ENCODE data around the gene NAPA. TPM values are rescaled to one million over a fixed set of nuclear protein-coding genes. Genes with fewer than 3 reads are reported as not detected.

The NAPA gene
- total and polyA plus RNA-seq, 8 donors = 46.1 to 170 (median 106) TPM

DNA sequence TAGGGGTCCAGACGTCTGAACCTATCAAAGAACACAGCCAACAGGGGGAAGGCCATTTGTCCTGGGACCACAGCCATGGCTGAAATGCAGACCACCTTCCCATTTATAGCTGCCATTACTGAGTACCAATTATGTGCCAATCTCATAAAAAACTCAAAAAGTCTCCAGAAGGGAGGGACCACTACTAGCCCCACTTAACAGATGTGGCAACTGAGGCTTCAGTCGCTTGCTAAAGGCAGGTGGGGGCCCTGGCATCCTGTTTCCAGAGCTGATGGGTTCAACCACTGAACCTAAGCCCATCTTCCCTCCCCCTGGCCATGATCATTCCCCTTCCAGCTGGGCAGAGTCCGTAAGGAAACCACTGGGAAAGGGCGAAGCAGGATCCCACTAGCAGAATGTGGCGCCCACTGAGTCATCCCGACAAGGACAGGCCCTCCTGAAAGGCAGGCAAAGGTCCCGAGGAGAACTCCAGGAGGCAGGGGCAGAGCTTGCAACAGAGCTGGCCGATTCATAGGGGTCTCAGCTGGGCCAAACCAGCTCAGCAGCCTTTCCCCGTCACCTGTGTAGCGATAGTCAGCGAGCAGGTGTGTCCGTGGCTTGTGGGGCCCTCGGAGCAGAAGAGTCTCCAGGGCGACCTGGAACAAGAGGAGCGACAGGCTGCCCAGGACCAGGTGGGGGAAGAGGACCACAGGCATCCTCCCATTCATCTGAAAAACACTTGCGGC lies 14.3 kb upstream of the NAPA start:
- Histone ChIP-seq H3K27me3 (peaks cover 0 to 10% (median 0%) of the 10 kb centered on the region in 3 donors), H3K36me3 (no peaks in the 10 kb centered on the region), H3K4me3 (no peak overlapping the region), H3K4me1 (no peaks in the 10 kb centered on the region), H3K27ac (no peak overlapping the region), H3K9me3 (no peaks in the 10 kb centered on the region)
- no peak for DNase-seq
- intact Hi-C loops (cut with DNase I; ENCODE audit: low total_unique reads) = no loop called here
- WGBS, 5 donors = 68 to 76% (median 70%) methylated on average over 11 to 16 of the region's 16 CpGs
- TF ChIP-seq EP300 (IDR thresholded peaks at IDR 0.05) (no peak), POLR2AphosphoS5 (IDR thresholded peaks at IDR 0.05) (no peak), POLR2A (IDR thresholded peaks at IDR 0.05) (no peak)
- TF ChIP-seq, protein P1, sequence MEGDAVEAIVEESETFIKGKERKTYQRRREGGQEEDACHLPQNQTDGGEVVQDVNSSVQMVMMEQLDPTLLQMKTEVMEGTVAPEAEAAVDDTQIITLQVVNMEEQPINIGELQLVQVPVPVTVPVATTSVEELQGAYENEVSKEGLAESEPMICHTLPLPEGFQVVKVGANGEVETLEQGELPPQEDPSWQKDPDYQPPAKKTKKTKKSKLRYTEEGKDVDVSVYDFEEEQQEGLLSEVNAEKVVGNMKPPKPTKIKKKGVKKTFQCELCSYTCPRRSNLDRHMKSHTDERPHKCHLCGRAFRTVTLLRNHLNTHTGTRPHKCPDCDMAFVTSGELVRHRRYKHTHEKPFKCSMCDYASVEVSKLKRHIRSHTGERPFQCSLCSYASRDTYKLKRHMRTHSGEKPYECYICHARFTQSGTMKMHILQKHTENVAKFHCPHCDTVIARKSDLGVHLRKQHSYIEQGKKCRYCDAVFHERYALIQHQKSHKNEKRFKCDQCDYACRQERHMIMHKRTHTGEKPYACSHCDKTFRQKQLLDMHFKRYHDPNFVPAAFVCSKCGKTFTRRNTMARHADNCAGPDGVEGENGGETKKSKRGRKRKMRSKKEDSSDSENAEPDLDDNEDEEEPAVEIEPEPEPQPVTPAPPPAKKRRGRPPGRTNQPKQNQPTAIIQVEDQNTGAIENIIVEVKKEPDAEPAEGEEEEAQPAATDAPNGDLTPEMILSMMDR (IDR thresholded peaks at IDR 0.05) = no peak

DNA sequence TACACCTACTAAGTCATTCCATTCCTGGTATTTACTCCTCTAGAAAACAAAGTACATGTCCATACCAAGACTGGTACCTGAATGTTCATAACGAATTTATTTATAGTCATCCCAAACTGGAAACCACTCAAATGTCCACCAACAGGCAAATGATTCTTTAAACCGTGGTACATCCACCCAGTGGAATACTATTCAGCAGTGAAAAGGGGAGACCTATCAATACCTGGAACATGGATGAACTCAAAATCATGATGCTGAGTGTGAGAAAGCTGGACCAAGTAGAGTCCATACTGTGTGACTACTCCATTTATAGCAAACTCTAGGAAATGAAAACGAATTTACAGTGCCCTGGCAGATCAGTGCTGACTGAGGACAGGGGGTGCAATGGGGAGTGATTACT lies 11.9 kb upstream of the NAPA start:
- WGBS, 5 donors = 79 to 92% (median 80%) methylated on average over 3 of the region's 3 CpGs
- TF ChIP-seq POLR2AphosphoS5 (IDR thresholded peaks at IDR 0.05) (no peak), EP300 (IDR thresholded peaks at IDR 0.05) (no peak), POLR2A (IDR thresholded peaks at IDR 0.05) (no peak)
- TF ChIP-seq, protein P1 (IDR thresholded peaks at IDR 0.05) = no peak
- intact Hi-C loops (cut with DNase I; ENCODE audit: low total_unique reads) = no loop called here

DNA sequence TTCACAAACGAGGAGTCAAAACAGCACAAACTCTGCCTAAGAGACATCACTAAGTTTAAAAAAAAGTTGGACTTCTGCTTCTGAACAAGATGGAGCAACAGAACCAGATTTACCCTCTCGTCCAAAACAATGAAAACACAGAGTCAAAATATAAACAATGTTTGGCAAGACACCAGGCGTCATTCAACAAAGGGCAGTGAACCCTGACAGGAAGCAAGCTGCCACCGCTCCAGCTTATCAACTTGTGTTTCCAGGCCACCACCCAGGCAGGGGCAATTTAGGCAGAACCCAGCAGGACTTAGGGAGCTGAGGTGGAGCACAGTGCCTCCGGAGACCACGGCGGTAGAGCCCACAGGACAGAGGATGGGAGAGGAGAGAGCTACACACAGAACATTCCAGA lies 8.6 kb upstream of the NAPA start:
- no peak for TF ChIP-seq POLR2AphosphoS5 (IDR thresholded peaks at IDR 0.05)
- no peak for TF ChIP-seq EP300 (IDR thresholded peaks at IDR 0.05)
- TF ChIP-seq, protein P1 (IDR thresholded peaks at IDR 0.05) = no peak
- Histone ChIP-seq H3K9me3 (no peaks in the 10 kb centered on the region), H3K4me3 (no peak overlapping the region), H3K4me1 (peaks cover 0 to 7% (median 0%) of the 10 kb centered on the region in 4 donors), H3K27ac (peak overlapping the region in 1 of 5 donors; percentile 20), H3K36me3 (no peaks in the 10 kb centered on the region), H3K27me3 (peaks cover 0 to 24% (median 0%) of the 10 kb centered on the region in 3 donors)
- intact Hi-C loops (cut with DNase I; ENCODE audit: low total_unique reads) = no loop called here
- no peak for DNase-seq
- WGBS, 5 donors = 10 to 23% (median 20%) methylated on average over 7 of the region's 7 CpGs

More for the DNA sequence above, 11.9 kb upstream of the NAPA start:
- H3K4me3 ChIP-seq = no peak overlapping the region
- no peaks in the 10 kb centered on the region for H3K9me3 ChIP-seq
- H3K4me1 ChIP-seq = peaks cover 0 to 4% (median 0%) of the 10 kb centered on the region in 4 donors
- no peak overlapping the region for H3K27ac ChIP-seq
- no peak for DNase-seq
- H3K36me3 ChIP-seq = no peaks in the 10 kb centered on the region
- H3K27me3 ChIP-seq = peaks cover 0 to 24% (median 0%) of the 10 kb centered on the region in 3 donors

DNA sequence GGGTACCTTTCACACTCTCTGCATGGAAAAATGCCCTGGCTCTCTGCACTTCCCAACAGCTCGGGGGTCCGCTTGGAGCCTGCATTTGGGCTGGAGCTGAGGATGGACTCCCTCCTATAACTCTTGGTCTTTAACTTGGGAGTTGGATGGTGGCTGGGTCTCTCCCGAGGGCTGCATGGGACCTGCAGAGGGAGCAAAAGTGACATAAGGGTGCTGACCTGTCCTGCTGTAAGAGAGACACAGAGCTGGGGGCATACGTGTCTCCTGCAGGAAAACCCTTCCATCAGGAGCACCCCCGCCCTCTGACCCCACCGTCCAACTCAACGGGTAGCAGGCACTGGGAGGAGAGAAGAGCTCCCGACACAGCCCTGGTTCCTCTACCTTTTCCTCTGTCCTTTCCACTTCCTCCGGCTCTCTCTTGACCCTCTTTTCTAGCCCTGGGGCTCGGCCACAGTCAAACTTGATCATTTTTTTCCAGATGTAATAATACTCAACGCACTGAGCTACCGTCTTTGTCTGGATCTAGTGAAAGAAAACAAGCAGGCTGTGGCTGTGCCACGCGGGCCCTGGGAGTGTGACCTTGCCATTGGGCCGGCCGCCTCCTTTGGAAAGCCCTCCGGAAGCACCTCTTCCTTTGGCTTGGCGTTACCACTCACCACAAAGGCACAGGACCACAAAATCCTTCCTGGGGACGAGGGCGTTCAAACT lies 6.8 kb upstream of the NAPA start:
- Histone ChIP-seq H3K9me3 (no peaks in the 10 kb centered on the region), H3K4me1 (peaks cover 0 to 7% (median 0%) of the 10 kb centered on the region in 4 donors), H3K4me3 (no peak overlapping the region), H3K36me3 (no peaks in the 10 kb centered on the region), H3K27ac (peak overlapping the region in 3 of 5 donors; percentile 5 to 33 (median 7)), H3K27me3 (peaks cover 0 to 24% (median 0%) of the 10 kb centered on the region in 3 donors)
- WGBS, 5 donors = 57 to 71% (median 66%) methylated on average over 20 of the region's 20 CpGs
- DNase-seq = no peak
- intact Hi-C loops (cut with DNase I; ENCODE audit: low total_unique reads) = no loop called here
- TF ChIP-seq EP300 (IDR thresholded peaks at IDR 0.05) = no peak
- TF ChIP-seq POLR2A (IDR thresholded peaks at IDR 0.05) = no peak
- no peak for TF ChIP-seq POLR2AphosphoS5 (IDR thresholded peaks at IDR 0.05)
- TF ChIP-seq, protein P1 (IDR thresholded peaks at IDR 0.05) = no peak

Measured in stomach (tissue), 9 donors.